Measurements from ENCODE around the gene FLOT1.

Gene FLOT1, protein sequence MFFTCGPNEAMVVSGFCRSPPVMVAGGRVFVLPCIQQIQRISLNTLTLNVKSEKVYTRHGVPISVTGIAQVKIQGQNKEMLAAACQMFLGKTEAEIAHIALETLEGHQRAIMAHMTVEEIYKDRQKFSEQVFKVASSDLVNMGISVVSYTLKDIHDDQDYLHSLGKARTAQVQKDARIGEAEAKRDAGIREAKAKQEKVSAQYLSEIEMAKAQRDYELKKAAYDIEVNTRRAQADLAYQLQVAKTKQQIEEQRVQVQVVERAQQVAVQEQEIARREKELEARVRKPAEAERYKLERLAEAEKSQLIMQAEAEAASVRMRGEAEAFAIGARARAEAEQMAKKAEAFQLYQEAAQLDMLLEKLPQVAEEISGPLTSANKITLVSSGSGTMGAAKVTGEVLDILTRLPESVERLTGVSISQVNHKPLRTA

DNA sequence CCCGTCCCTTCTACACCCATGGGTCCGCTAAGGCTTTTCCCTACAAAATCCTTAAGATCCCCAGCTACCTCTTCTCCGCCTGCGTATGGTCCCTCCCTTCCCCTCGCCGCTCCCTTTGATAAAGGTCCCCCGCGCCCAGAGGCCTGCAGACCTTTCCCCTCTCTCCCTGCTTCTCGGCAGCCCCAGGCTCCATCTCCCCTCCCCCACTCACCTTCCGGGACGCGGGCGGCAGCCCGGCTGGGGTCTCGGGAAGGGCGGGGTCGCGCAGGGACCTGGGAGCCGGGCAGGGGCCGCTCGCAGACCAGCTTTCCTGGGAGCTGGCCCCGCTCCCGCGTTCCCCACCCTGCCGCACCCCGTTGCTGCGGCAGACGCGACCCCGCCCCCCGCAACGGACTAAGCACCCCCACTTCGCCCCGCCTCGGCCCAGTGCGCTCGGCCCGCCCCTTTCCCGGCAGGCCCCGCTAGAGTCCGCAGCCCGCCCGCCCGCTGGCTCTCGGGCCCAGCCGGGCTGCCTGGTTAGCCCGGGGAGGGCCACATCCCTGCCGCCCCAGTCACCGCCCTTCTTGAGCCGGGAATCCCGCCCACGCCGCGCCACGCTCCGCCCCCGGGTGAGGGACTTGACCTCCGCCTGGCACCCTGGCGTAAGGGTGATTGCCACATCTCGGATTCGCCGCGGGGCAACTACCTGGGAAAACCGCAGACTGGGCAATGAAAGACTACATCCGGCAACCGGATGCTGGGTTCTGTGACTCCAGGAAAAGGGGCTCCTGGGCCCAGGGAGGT, at the start of gene FLOT1:
Gene FLOT1, minus strand, starts transcription at position 372 of the 783 bp plus-strand sequence. CDS start 498 bp downstream, outside the sequence.
- peak; percentile 93 for DNase-seq

DNA sequence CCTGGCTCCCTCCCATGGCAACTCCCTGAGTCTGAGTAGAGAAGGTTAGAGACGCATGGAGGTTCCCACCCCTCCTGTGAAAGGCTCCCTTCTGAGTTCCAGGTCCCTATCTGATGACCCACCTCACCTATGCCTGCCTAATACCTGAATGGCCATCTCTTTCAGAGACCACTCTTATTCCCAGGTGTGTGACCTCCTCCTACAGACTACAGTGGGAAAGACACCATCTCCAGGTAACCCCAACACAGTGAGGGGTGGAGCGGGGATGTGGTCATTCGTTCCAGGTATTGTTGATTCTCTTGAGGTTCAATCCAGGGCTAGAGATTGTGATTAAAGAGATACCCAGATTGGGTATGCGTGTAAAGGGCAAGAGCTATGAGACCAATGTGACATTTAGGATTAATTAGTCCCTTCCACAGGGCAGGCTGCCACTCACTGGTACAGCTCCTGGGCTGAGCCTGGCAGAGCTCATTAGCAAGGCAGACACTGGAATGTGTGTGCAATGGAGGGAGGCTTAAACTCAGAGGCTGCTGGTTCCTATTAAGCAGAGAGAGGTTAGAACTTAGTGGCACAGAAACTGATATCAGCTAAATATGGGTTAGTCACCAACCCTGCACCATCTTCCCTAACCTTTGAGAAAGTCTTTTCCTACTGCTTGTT, 48.4 kb upstream of the FLOT1 start:
- no peak for DNase-seq

DNA sequence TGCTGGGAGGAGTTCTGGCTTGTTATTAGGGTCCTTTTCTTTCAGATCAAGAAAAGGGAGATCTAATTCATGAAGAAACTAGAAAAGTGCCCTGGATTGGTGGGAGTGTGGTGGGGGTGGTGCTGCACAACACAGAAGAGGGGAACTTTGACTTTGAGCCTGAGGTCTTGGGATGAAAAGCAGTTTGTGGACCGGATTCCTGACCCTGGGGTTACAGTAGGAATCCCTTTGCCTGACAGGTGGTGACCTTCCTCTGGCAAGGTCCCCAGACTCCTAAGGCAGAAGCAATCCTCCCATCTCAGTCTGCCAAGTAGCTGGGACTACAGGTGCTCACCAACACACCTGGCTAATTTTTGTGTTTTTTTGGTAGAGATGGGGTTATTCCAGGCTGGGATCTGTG, 47.1 kb upstream of the FLOT1 start:
- no peak for DNase-seq

DNA sequence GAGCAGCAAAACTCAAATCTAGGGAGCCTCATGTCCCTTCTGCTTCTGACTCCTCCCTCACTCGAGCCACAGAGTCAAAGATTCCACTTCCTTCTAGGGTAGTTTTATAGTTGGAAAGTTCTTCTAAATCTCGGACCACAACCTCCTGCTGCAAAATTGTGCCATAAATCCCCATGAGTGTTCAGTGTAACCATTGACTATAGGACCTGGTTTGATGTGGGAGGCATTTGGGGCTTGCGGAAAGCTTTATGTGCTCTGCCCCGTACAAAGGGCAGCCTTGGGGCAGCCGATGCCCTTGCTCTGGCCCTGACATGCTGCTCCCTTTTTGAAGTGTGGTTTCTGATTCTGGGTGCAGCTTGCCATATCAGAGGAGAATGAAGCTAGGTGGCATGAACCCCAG, 45.5 kb upstream of the FLOT1 start:
- DNase-seq: peak; percentile 19

DNA sequence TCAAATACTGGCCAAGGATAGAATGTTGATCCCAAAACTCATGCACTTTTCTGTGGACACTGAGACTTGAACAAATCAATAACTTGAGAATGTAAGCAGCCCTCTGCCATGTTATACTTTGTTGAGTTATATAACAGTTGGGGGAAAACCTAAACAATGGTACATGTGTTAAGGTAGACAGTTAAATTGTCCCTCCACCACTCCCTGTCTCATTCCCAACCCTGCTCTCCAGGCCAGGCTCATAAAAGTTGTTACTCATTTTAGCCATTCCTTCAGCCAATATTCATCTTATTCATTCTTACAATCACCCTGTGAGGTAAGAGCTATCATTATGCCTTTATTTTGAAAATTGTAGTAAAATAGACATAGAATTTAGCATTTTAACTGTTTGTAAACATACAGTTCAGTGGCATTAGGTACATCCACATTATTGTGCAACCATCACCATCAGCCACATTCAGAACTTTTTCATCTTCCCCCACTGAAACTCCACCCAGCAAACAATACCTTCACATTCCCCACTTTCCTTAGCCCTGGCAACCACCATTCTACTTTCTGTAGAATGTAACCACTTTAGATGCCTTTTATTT, 40.0 kb upstream of the FLOT1 start:
- DNase-seq: no peak

DNA sequence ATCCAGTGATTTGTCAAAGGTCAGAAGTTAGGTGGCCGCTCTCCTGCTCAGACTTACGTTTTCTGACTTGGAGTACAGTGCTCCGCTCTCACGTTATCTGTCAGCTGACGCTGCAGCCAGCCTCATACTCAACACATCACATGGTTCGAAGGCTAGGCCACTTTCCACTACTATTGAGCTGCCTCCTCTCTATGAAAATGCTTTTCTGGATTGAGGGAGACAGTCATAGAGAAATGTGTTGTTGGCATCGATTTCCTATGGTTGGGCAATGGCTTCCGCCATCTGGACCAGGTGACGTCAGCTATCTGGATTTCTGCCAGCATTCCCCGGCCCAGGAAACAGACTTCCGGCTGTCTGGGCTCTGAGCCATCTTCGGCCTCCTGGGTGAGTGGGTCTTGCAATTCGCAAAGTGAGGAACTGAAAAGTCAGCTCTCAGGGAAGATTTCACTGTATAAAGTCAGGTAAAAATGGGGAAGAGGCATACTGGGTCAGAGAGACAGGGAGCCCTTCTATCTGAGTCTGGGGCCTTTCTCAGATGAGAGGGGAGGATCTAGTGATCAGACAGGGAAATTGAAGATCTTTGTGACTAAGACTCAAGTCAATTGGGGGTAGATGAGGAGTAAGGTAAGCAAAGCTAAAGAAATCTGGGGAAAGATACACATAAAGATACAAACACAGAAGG, 39.4 kb upstream of the FLOT1 start:
- peak; percentile 50 for DNase-seq

DNA sequence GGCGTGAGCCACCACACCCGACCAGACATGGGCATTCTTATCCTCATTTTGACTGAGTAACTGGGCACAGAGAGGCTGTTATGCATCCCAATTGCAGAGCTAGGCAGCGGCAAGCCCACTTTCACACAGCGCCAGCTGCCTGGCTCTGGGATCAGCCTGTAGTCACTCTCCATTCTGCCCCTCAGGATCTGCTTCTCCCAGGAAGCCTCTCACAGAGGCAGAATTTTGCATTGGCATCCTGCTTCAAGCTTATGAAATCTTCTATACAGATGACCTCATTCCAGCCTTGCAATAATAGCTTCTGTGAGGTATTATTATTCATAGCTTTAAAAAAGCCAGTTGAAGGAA, 38.9 kb upstream of the FLOT1 start:
- no peak for DNase-seq

DNA sequence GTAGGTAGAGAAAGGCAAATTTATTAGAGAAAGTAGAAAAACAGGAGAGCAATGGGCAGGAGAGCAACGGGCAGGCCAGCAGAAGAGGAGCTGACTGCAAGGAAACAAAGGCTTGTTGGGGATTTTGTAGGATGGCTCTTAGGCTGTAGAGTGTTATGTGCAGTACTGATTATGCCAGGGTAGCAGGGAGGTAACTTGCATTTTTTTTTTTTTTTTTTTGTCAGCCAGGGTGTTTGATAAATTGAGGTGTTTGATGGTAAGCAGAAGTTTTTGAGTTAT, 38.1 kb upstream of the FLOT1 start:
- DNase-seq: no peak

DNA sequence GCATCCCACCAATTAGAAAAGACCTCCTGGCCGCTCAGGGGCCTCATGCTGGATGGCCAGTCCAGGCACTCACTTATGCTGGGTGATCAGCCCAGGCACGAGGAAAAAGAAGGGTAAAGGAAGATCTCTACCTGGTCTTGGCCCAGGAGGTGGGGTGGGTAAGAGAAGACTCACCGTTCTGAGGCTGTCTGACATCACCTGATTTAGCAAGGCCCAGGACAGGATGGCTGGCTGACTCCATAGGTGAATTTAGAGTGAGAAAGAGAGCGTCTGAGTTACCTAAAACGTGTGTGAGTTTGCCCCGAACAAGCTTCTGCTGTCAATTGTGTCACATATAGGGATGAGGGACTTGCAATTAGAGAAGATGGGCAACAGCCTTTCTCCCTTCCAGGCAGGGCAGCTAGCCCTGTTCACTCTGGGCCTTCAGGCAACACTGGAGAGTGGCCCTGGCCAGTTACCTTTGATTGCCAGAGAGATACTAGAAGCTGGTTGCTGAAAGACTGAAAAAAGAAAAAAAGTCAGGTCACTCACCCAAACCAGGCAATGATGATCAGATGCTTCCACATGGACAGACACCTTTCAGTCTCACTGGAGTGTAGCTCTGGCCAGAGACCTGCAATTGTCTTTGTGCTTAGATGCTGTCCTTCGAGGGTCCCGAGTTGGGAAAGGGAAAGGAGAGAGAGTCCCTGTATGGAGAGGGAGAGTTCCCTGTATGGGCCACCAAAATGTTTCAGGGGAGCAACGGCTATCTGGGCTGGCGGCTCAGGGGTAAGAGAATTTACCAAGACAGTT, 37.6 kb upstream of the FLOT1 start:
- DNase-seq: no peak

DNA sequence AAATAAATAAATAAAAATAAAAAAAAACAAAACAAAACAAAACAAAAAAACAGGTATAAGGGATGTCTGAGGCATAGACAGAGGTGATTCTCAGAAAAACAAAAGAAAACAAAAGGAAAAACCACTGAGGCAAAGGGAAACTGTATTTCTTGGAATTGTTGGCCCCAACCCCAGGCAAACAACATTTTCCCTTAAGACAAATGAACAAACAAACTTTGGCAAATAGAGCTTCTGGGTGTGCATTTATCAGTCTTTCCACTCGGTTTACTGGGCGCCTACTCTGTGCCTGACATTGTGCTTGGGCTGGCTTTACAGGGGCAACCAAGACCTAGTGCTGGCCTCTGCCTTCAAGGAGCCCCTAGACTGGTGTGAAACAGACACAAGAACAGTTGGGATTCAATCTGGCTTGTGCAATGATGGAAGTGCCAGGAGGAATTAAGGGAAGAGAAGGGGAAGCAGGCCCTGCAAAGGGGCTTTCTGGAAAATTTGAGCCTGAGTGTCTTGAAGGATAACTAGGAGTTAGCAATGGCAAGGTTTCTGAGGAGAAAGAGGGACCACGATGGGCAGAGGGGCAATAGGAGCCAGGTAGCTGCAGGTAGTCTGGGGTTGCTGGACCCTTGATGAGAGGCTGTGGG, 35.6 kb upstream of the FLOT1 start:
- no peak for DNase-seq

DNA sequence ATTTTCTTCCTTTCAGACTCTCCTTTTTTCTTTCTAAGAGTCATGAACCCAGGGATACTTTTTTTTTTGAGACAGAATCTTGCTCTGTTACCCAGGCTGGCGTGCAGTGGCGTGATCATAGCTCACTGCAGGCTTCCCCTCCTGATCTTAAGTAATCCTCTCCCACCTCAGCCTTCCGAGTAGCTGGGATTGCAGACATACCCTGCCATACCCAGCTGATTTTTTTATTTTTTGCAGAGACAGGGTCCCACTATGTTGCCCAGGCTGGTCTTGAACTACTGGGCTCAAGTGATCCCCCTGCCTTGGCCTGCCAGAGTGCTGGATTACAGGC, 34.6 kb upstream of the FLOT1 start:
- no peak for DNase-seq

DNA sequence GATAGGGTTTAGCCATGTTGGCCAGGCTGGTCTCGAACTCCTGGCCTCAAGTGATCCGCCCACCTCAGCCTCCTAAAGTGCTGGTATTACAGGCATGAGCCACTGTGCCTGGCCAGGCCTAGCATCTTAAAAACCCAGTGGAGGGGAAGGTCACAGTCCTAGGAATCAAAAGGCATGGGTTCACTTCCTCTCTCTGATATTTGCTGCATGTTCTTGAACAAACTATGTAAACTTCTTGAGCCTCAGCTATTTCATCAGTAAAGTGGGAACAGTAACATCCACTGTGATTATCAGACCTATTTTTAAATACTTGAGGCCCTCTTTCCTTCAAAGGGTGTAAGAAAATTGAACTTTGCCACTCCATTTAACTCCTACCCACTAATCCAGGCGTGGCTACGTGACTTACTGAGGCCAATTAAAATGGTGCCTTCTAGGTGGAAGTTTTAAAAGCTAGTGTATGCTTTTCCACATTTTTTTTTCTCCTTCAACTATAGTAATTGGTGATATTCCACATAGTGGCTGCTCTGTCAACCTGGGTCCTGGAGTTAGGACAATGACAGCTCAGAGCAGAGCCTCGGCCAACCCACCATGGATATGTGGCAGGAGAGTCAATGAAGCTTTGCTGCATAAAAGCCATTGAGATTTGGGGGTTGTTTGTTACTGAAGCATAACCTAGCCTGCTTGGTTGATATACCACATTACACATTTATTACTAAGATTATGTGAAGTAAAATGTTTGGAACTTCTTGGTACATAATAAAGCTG, 34.1 kb upstream of the FLOT1 start:
- DNase-seq: no peak

DNA sequence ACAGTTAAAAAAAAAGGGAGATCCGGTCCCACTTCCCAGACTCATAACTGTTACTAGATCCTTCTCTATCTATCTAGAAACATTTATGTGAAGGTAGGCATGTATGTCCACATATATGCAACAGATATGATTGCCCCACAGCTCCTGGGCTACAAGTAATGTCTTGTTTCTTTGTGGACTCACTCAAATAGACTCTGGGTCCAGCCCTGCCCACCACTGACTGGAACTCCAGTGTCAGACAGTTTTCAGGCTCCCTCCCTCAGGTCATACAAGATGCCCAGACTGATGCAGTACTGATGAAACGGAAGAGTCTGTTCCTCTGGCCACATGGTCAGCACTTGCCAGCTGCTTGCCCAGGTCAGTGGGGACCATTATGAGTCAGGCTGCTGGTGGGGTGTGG, 32.6 kb upstream of the FLOT1 start:
- DNase-seq: no peak

DNA sequence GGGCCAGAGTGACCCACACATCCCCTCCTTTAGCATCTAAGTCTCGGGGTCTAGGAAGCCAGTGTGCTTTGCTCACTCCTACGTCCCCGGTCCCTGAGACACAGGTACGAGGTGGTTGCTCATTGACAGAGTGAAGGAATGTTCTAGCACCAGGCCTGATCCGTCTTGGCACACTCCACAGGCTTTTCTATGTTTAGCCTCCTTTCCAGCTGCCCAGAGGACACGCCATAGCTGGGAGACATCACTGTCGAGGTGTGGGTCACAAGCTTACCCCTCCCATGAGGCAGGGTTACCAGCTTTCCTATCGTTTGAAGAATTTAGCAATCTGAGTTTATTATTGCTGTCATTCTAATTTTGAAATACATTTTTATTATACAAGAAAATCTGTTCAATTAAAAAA, 32.2 kb upstream of the FLOT1 start:
- DNase-seq: no peak

DNA sequence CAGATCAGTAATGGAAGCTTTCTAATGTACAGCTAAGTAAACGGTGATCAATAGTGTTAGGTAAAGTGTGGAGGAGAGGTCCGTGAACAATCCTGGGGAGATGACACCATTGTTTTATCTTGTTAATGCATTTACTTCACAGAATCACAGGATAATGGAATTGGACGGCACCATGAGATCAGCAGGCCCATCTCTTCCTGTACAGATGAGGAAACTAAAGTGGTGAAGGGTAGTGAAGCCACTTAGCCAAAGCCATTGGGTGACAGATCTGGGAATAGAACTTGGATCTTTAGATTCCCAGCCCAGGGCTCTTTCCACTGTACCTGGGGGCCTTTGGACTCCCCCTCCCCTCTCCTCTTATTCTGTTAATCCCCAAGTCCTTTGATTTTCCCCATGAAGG, 28.1 kb upstream of the FLOT1 start:
- DNase-seq: no peak

DNA sequence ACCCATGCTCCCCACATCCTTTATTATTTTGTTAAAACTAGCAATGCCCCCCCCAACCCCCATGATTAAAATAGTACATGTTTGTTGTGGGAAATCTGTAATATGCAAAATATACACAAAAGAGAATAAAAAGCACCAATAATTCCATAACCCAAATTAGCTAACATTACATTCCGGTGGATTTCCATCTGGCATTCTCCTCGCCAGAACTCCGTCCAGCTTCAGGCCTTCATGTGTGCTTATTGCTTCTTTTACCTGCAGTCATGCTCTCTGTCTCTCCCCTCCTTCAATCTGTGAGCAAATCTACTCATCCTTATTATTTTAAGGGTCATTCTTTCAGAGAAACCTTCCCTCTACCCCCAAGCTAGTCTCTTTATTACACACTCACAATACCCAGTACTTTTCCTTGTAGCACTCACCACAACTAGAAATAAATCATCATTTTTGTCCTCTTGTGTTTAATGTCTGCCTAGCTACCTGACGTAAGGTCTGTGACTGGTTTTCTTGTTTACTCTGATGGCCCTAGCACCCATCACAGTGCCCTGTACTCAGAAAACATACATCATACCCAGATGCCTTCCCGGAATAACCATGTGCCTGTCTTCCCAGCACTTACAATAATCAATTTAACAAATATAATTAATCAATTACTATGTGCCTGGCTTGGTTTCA, 27.5 kb upstream of the FLOT1 start:
- no peak for DNase-seq

DNA sequence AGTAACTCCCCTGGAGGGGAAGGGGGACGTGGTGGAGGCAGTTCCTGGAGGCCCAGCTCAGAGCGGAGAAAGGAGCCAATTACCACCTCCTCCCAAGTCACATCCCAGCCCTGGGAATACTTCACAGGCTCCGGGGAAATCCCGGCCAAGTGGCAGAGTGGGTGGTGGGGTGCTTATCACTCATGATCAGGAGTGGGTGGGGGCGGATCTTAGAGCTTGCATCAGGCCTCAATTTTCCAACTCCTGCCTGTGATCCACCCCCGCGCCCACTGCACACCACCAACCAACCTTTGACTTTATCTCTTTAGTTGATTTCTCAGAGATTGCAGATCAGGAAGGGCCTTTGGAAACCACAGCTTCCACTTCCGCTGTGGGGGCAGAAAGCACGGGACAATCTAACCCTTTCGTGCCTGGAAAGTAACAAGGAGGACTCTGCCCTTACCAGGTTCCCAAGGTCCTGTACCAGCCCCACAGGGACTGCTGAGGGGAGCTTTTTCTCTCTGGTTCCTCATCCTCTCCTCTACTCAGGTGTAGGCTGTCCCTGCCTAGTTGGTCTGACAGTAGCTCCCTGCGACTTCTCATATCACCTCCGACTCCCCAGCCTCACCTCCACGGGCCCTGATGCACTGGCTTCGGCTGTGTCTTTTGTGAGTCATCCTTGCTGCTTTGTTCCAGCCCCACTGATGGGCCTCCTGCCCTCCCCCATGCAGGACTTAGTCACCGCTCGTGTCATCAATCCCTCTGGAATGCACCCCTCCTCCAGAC, 26.8 kb upstream of the FLOT1 start:
- DNase-seq: peak; percentile 52

DNA sequence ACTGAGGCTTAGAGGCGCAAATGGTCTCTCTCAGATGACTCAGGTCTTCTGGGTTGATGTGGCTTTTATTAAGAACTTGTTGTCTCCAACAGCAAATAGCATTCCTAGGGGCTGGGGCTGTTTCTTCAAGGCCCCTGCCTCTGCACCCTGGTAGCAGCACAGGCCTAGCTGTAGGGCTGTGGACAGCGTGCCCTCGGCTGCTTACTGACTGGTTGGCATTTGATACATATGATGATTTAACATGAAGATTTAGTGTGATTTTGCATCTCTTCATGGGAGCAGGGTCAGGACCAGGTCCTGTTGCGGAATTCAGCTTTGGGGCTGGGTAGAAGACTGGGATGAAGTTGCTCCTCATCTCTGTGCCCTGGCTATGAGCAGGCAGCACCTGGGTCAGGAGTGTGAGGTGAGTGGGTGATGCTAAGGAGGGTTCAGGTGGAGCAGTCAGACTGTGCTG, 26.2 kb upstream of the FLOT1 start:
- no peak for DNase-seq

DNA sequence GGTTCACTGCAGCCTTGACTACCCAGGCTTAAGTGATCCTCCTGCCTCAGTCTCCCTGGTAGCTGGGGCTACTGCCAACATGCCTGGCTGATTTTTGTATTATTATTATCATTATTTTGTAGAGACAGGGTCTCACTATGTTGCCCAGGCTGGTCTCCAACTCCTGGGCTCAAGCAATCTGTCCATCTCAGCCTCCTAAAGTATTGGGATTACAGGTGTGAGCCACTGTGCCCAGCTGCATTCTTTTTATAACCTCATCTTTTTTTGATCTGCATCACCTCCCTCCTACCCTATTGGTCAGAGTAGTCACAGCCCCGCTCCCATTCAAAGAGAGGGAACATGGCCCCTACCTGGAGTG, 25.4 kb upstream of the FLOT1 start:
- DNase-seq: no peak
